Measurements from ENCODE around the gene EDN2.

Gene EDN2

GRCh38 chr1:41497461-41498030 lies 13.1 kb upstream of the EDN2 start:
- ChIA-PET POLR2A (no interaction called here), CTCF (interaction anchor here (1.2 to 10.6 kb wide), 3 partner anchors 11 to 18 kb away, joined by 6 to 104 read pairs (median 77); partner anchors contain the start of gene EDN2)
- DNase-seq (ENCODE audit: extremely low spot score) = no peak
- TF ChIP-seq CTCF (IDR thresholded peaks at IDR 0.05; ENCODE audit: control extremely low read depth, extremely low read depth, low read depth, missing control alignments) = no peak

- ChIA-PET POLR2A (no interaction called here), CTCF (interaction anchor here (0.7 to 10.6 kb wide), 5 partner anchors 9 to 677 kb away, joined by 3 to 104 read pairs (median 7); partner anchors contain the start of gene EDN2)
- no peak for DNase-seq (ENCODE audit: extremely low spot score)
- no peak for TF ChIP-seq CTCF (IDR thresholded peaks at IDR 0.05; ENCODE audit: control extremely low read depth, extremely low read depth, low read depth, missing control alignments)
Observed at GRCh38 chr1:41497056-41497440, 12.6 kb upstream of the EDN2 start.

- peak; percentile 76 for DNase-seq (ENCODE audit: extremely low spot score)
- peak; percentile 11 for TF ChIP-seq CTCF (IDR thresholded peaks at IDR 0.05; ENCODE audit: control extremely low read depth, extremely low read depth, low read depth, missing control alignments)
- ChIA-PET POLR2A (no interaction called here), CTCF (interaction anchor here (0.7 to 10.6 kb wide), 5 partner anchors 8 to 678 kb away, joined by 3 to 104 read pairs (median 7); partner anchors contain the start of gene EDN2)
Observed at GRCh38 chr1:41496080-41497055, 11.9 kb upstream of the EDN2 start.

- no peak for DNase-seq (ENCODE audit: extremely low spot score)
- ChIA-PET CTCF (interaction anchor here (3.1 to 10.6 kb wide), 3 partner anchors 15 to 679 kb away, joined by 7 to 104 read pairs (median 77); partner anchors contain the start of gene EDN2), POLR2A (no interaction called here)
- peak; percentile 15 for TF ChIP-seq CTCF (IDR thresholded peaks at IDR 0.05; ENCODE audit: control extremely low read depth, extremely low read depth, low read depth, missing control alignments)
Observed at GRCh38 chr1:41495210-41495948, 10.9 kb upstream of the EDN2 start.

GRCh38 chr1:41494351-41495209 lies 10.1 kb upstream of the EDN2 start:
- CTCF ChIA-PET = interaction anchor here (3.1 to 10.6 kb wide), 3 partner anchors 14 to 680 kb away, joined by 7 to 104 read pairs (median 77); partner anchors contain the start of gene EDN2
- DNase-seq (ENCODE audit: extremely low spot score) = no peak
- POLR2A ChIA-PET = no interaction called here
- TF ChIP-seq CTCF (IDR thresholded peaks at IDR 0.05; ENCODE audit: control extremely low read depth, extremely low read depth, low read depth, missing control alignments) = no peak
